ENCODE measurements around the gene POLR2L.

POLR2L gene

DNA sequence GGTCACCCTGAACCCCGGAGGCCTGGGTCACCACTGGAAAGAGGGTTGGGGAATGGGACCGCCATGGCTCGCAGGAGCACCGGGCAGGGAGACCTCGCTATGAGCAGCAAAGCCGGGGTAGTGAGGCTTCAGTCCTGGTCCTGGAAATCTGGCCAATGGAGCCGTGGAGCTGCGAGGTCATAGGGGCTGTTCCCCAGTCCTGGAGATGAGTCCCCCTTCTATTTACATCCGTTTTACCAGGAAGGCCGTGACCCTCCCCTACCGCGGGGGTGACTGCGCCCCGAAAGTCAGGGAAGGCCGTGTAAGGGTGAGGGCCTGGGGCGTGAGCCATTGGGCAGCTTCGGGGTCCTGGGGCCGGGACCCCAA, 37.7 kb downstream of the POLR2L start:
- DNase-seq (ENCODE audit: extremely low read depth, insufficient read length): no peak
- Histone ChIP-seq H3K36me3 (ENCODE audit: control insufficient read depth, insufficient read depth, low read length) (peaks cover 10% of the 10 kb centered on the region), H3K4me3 (replicated peaks; ENCODE audit: low read depth, low read length) (peak overlapping the region; percentile 64), H3K27me3 (replicated peaks; ENCODE audit: control insufficient read depth, insufficient read depth, low read length) (no peaks in the 10 kb centered on the region)
- TF ChIP-seq, protein P1, sequence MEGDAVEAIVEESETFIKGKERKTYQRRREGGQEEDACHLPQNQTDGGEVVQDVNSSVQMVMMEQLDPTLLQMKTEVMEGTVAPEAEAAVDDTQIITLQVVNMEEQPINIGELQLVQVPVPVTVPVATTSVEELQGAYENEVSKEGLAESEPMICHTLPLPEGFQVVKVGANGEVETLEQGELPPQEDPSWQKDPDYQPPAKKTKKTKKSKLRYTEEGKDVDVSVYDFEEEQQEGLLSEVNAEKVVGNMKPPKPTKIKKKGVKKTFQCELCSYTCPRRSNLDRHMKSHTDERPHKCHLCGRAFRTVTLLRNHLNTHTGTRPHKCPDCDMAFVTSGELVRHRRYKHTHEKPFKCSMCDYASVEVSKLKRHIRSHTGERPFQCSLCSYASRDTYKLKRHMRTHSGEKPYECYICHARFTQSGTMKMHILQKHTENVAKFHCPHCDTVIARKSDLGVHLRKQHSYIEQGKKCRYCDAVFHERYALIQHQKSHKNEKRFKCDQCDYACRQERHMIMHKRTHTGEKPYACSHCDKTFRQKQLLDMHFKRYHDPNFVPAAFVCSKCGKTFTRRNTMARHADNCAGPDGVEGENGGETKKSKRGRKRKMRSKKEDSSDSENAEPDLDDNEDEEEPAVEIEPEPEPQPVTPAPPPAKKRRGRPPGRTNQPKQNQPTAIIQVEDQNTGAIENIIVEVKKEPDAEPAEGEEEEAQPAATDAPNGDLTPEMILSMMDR (IDR thresholded peaks at IDR 0.05; ENCODE audit: insufficient read depth, low read length, poor library complexity, severe bottlenecking): no peak

DNA sequence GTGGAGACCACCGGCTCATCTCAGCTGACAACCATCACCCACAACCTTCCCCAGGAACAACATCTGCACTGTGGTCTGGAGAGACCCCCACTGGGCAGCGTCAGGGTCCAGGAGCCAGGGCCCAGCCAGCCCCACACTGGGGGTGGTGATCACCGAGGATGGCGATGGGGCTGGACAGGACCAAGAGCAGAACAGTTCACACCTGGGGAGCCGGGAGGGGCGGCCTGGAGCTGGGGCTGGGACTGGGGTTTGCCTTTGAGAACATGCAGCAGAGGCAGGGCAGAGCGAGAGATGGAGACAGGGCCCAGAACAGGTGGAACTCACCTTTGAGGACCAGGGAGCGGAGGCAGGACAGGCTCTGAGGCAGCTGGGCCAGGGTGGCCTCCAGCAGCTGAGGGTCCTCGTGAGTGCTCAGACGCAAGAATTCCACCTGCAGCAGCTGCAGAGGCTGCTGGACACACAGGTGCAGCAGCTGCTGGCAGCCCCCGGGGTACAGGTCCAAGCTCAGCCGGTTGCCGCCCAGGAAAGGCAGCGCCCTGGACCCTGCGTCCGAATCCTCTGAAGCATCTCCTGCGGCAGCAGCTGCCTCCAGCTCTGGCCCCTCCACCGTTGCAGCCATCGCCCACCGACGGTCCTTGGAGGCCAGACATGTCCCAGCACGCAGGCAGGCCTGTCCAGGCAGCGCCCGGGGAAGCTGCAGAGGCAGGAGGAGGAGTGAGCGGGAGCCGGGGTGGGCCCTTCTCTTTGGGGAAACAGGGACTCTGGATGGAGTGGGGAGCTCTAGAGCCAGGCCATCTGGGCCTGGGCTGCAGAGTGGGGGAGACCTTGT, 38.3 kb downstream of the POLR2L start:
- no peak for DNase-seq (ENCODE audit: extremely low read depth, insufficient read length)
- Histone ChIP-seq H3K4me3 (replicated peaks; ENCODE audit: low read depth, low read length) (peak overlapping the region; percentile 64), H3K36me3 (ENCODE audit: control insufficient read depth, insufficient read depth, low read length) (peaks cover 10% of the 10 kb centered on the region), H3K27me3 (replicated peaks; ENCODE audit: control insufficient read depth, insufficient read depth, low read length) (no peaks in the 10 kb centered on the region)
- TF ChIP-seq, protein P1 (IDR thresholded peaks at IDR 0.05; ENCODE audit: insufficient read depth, low read length, poor library complexity, severe bottlenecking): no peak

DNA sequence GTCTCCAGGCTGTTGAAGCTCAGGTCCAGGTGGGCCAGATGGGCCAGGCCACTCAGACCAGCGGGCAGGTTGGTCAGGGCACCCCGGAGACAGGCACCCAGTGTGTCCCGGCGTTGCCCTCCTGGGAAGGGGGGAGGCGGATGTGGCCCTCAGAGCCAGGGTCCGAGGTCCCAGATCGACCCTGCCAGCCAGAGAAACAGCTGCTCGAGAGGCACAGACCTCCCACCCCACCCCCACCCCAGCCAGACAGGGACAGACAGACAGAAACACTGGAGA, 38.9 kb downstream of the POLR2L start:
- Histone ChIP-seq H3K27me3 (replicated peaks; ENCODE audit: control insufficient read depth, insufficient read depth, low read length) (no peaks in the 10 kb centered on the region), H3K36me3 (ENCODE audit: control insufficient read depth, insufficient read depth, low read length) (peaks cover 10% of the 10 kb centered on the region), H3K4me3 (replicated peaks; ENCODE audit: low read depth, low read length) (peak overlapping the region; percentile 64)
- no peak for DNase-seq (ENCODE audit: extremely low read depth, insufficient read length)
- TF ChIP-seq, protein P1 (IDR thresholded peaks at IDR 0.05; ENCODE audit: insufficient read depth, low read length, poor library complexity, severe bottlenecking): no peak

DNA sequence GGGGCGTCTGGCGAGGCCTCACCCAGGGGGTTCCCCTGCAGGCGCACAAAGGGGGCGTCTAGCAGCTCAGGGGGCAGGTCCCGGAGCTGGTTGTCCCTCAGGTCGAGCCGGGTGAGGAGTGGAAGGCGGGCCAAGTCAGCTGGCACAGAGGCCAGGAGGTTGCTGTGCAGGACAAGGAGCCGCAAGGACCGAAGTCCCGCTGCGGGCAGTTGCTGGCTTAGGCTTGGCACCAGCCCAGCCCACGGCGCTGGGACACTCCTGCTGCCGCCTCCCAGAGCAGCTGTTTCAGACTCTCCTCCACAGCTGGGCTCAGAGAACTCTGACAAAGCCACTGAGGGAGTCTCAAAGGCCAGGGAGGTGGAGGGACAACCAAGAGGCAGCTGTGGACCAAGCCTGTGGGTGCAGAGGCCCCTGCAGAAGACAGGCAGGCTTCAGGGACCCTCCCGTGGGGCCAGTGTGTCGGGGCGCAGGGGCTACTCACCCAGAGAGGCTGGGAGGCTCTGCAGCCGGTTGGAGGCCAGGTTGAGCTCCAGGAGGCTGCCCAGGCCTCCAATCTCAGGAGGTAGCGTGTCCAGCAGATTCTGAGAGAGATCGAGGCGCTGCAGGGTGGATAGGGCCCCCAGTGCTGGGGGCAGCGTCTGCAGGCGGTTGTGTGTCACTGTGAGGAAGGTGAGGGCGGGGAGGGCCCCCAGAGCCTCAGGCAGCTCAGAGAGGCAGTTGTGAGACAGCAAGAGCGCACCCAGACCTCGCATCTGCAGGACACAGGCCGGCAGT, 39.4 kb downstream of the POLR2L start:
- H3K36me3 ChIP-seq (ENCODE audit: control insufficient read depth, insufficient read depth, low read length): peaks cover 10% of the 10 kb centered on the region
- peak overlapping the region; percentile 64 for H3K4me3 ChIP-seq (replicated peaks; ENCODE audit: low read depth, low read length)

DNA sequence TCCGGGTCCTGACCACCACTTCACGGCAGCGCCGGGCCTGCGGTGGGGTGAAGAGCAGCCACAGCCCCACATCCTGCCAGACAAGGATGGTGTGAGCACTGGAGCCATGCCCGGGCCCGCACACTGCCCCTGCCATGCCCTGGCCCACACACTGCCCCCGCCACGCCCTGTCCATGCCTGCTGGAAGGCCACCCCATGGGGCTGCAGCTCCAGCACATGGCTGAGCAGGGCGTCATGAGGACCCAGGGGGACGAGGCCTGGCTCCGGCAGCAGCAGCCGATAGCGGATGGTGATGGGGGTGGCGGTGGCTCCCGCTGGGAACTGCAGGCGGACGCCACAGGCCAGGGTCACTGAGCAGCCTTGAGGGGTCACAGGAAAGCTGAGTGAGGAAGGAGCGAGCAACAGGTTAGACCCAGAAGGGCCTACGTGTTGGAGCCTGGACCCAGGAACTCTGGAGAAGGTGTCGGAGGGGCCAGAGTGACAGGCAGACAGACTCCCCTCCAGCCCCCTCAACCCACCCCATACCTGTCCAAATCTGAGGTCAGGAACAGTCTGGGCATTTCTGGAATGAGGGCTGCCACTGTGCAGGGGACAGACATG, 40.2 kb downstream of the POLR2L start:
- peaks cover 10% of the 10 kb centered on the region for H3K36me3 ChIP-seq (ENCODE audit: control insufficient read depth, insufficient read depth, low read length)
- DNase-seq (ENCODE audit: extremely low read depth, insufficient read length): no peak
- H3K27me3 ChIP-seq (replicated peaks; ENCODE audit: control insufficient read depth, insufficient read depth, low read length): no peaks in the 10 kb centered on the region
- TF ChIP-seq, protein P1 (IDR thresholded peaks at IDR 0.05; ENCODE audit: insufficient read depth, low read length, poor library complexity, severe bottlenecking): no peak
- H3K4me3 ChIP-seq (replicated peaks; ENCODE audit: low read depth, low read length): no peak overlapping the region

More for the DNA sequence above, 39.4 kb downstream of the POLR2L start:
- DNase-seq (ENCODE audit: extremely low read depth, insufficient read length): no peak
- TF ChIP-seq, protein P1 (IDR thresholded peaks at IDR 0.05; ENCODE audit: insufficient read depth, low read length, poor library complexity, severe bottlenecking): no peak
- no peaks in the 10 kb centered on the region for H3K27me3 ChIP-seq (replicated peaks; ENCODE audit: control insufficient read depth, insufficient read depth, low read length)

Measured in GM06990 (cell line).